GM19025 (cell line): Measurements from ENCODE around the gene TMEM271.

Source experiments
- ATAC-seq: cut with Tn5 transposase; IDR thresholded peaks from one replicate; pipeline ENCODE4 v1.9.1; 2021; ENCODE audit warnings: mild to moderate bottlenecking, low read depth, moderate library complexity; ENCODE audit not compliant: unreplicated experiment

Gene TMEM271

DNA sequence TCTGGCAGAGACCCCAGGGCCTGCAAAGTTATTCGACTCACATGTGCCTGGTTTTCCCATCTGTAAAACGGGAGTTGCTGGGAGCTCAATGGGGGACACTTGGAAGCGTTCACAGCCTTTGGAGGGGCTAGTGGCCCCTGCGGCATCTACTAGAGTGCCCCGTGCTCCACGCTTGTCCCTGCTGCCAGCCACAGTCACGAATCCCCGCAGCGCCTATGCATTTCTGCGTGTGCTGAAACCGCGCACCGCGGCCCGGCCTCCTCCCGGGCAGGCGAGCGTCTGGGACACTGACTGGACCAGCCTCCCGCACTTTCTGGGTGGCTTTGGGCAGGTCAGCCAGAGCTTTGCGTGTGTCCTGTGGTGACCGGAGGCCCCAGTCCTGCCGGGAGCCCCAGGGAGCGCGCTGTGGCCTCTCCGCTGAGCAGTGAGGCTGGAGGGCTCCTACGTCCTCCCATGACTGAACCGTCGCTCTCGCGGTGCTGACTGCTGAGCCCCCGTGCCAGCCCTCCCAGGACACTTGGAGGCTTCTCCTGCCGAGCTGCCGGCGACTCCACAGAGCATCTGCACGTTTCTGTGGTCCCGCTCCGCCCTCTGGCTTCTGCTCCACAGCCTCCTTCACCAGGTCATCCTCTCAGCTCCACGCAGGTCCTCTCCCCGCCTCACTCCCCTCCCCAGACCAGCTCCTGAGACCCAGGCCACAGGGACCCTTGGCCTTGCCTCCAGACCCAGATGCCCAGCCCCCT is 40.7 kb downstream of the TMEM271 start:
- no peak for ATAC-seq

DNA sequence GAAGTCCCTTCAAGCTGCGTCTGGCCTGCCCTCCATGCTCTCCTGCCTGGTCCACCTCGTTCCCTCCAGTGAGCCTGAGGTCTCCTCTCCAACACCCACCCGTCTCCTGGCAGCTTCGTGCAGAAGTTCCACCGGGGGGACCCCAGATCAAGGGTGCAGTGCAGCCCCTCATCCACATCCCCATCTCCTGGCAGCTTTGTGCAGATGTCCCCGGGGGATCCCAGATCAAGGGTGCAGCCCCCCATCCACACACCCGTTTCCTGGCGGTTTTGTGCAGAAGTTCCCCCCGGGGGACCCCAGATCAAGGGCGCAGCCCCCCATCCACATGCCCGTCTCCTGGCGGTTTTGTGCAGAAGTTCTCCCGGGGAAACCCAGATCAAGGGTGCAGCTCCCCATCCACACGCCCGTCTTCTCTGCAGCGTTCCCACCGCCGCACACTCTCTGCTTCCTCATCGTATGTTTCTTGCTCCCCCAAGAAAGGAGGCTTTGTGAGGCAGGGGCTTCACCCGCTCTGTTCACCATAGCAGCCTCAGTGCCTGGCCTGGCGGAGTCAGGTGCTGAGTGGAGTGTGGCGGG is 41.4 kb downstream of the TMEM271 start:
- ATAC-seq: no peak

DNA sequence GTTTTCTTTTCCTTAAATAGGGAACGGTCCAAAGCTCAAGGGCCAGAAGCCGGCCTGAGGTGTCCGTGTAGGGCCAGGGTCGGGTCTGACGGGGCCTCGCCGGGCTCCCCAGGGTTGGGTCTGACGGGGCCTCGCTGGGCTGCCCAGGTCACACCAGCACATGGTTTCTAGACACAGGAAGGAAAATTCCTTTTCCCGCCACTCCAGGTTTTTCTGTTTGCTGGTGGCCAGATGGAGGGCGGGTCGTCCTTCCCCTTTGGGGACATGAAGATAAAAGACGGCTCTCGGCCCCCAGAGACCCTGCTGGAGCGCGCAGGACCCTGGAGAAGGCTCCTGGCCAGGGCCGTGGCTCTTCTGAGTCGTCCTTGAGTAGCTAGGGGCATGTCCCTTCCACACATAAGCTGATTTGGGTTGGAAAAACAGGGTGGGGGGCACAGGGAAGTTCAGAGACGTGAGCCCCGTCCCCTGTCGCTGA is 42.0 kb downstream of the TMEM271 start:
- ATAC-seq: no peak

DNA sequence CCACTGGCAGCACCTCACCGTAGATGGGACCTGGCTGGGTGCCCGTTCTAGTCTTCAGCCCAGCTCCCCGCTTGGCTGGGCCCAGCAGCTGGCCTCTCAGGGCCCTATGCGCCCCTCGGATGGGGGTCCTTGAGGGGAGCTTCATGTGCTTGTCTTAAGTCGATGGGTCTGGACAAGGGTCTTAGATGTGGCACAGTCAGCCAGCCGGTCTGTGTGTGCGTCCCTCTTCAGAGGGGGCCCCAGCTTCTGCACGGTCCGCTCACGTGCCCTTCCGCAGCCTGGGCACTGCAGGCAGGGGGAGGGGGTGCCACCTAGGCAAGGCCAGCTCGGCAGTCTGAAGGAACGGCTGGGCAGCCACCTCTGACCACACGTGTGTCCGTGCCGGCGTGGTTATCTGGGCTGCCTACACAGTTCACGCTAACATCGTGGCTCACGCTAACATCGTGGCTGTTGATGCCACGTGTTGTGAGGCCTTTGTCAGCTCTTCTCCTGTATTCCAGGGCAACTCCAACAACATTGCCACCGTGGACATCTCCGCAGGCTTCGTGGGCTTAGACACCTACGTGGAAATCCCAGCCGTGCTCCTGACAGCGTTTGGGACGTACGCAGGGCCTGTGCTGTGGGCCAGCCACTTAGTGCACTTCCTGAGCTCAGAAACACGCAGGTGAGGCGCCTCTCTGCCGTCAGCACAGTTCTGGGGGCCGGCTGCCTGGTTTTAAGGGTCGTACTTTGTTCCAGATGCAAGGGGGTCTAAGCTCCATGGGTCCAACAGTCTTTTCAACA is 42.6 kb downstream of the TMEM271 start:
- ATAC-seq: no peak

DNA sequence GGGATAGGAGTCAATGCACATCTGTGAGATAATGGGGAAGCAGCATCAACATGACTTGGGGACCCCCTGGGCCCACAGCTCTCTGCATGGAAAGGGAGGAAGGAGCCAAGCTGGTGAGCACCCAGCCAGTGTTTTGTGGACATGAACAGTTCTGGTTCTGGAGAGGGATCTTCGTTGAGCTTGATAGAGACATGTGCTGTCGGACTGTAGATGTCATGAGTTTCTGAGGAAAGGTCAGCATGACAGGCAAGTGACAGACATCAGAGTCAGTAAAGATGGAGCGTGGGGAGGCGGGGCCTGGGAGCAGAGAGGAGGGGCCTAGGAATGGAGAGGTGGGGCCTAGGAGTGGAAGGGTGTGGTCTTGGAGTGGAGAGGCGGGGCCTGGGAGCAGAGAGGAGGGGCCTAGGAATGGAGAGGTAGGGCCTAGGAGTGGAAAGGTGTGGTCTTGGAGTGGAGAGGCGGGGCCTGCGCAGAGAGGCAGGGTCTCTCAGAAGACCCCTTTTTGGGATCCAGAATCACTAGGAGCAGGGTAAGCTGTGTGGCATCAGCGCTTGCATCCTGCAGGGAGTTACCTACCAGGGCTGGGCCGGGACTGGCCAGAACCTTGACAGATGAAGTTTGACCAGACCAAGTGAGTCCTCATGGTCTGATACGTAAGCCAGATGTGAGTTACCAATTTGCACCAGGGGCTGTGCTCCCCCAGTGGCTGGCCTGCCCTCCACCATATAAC is 43.3 kb downstream of the TMEM271 start:
- no peak for ATAC-seq

DNA sequence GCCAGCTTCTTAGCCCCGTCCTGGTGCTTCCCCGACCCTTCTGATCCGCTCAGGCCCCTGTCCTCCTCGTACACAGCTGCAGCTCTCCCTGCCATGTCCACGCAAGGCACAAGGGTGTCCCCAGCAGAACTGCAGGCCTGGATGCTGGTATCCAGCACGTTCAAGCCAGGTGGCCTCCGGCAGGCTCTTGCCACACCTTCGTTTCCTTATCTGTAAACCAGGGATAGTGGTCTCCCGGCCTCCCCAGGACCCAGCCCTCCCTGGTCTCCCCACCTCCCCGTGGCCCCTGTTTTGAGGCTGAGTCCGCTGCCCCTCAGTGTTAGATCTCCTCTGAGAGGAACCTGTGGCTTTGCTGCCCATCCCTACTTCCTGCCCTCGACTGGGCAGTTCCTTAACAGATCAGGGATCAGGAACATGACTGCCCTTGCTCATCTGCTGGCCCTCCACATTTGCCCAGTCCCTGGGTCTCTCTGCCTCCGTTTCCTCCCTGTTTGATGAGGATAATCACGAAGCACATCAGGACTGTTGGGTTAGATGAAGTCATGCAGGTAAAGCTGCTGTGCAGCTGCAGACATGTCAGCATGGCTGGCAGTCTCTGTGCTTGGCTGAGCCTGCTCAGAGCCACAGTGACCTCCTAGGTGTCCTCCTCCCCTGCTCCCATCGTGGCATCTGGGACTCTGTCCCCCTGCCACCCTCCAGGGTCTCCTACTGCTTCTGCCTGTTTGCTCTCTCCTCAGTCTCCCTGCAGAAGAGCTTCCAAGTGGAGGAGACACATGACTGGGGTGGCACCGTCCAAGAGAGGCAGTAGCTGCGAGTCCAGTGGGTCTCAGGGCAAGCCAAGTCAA is 44.2 kb downstream of the TMEM271 start:
- ATAC-seq: no peak

DNA sequence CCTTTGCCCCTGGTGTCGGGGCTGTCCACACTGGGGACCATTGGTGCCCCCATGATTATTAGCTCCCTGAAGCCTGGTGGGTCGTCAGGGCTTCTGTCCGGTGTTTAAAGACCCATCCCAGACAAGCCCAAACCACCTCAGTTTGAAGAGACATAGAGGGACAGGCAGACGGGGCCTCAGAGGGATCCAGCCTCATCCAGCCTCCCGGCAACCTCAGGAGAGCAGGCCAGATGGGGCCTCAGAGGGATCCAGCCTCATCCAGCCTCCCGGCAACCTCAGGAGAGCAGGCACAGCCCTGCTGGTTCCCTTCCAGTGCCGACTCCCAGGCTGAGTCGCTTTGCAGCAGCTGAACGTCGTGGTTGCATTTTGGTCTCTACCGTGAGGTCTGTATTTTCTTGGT is 45.0 kb downstream of the TMEM271 start:
- no peak for ATAC-seq

DNA sequence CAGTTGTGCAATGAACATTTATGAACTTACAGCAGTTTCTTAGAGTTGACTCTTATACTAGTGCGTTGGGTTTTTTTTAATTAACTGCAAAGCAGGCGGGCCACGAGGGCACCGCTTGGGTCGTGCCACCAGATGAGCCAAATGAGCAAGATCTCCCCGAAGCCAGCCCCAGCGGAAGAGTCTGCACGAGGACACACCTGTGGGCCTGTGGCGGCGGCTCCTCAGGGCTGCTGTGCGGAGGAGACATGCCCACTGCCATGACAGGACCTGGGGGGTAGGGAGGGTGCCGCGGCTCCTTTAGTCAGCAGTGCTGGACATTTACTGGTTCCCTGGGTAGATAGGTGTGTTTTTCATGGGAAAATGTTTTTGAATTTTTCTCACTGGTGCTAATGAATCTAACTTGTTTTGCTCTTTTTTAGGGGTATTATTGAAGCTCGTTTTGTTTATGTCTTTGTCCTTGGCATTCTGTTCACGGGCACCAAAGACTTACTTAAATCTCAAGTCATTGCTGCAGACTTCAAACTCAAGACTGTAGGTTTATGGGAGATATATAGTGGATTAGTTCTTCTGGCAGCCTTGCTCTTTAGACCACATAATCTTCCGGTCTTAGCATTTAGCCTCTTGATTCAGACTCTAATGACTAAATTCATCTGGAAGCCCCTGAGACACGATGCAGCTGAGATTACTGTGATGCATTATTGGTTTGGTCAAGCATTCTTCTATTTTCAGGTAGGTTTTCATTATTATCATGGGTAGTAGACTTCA is 45.9 kb downstream of the TMEM271 start:
- no peak for ATAC-seq

DNA sequence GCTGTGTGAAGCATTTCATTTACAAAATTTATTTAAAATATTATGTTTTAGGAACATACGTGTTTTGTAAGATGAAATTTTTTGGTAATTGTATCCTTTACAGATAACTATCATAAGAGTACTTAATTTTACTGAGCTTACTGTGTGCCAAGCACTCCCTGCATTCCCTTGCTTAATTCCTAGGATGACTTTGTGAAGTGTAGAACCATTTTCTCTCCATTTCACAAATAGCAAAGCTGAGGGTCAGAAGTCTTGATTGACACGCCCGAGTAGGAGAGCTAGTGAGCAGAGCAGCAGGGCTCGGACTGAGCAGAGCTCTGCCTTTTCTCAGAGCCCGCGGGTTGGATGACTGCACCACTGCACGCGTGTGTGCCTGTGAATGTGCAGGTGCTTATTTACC is 46.5 kb downstream of the TMEM271 start:
- ATAC-seq: no peak

DNA sequence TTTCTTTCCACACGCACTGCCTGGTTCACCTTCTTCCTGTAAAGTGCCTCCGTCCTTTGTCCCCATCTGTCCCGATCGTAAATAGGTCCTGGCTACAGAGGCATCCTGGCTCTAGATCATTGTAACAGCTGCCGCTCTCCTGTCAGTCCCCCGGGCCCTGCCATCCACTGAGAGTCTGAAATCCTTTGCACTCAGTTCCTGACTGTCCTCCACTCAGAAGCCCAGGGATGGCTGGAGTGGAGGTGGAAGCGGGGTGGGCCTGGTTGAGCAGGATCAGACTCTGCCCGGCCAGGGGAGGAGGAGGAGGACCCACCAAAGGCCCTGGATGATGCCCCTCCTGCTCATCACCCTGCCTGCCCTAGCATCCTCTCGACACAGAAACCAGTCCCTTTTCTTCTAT is 47.3 kb downstream of the TMEM271 start:
- ATAC-seq: no peak

DNA sequence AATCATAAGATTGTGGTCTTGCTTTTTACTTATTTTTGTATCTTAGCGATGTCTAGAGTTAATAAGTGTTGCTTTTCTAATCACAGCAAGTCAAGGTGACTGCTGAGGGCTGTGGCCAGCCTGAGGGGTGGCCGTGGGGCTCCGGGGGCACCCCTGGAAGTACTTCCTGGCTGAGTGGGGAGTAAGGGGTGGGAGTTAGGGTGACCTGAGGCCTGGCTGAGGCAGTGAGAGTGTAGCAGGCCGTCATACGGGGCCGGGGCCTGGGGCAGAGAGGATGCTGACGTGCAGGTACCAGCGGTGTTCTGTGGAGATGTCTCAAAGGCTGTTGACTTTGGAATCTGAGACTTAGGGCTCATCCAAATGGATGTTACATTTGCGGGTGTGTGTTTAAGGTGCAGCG is 47.8 kb downstream of the TMEM271 start:
- ATAC-seq: no peak

DNA sequence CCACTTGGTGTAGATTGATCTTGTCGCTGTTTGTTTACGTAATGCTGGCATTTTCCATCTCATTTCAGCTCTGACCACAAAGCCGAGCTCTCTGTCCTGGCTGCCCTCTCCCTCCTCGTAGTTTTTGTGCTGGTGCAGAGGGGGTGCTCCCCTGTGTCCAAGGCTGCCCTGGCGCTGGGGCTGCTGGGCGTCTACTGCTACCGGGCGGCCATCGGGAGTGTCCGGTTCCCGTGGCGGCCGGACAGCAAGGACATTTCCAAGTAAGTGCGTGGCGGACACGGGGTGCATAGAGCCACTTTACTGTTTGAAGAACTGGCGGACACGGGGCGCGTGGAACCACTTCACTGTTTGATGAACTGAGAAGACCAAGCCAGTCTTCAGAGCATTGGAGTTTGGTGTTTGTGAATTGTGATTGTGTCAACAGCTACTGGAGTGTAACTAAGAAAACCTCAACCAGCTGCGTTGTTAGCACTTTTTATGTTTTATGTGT is 49.1 kb downstream of the TMEM271 start:
- no peak for ATAC-seq

DNA sequence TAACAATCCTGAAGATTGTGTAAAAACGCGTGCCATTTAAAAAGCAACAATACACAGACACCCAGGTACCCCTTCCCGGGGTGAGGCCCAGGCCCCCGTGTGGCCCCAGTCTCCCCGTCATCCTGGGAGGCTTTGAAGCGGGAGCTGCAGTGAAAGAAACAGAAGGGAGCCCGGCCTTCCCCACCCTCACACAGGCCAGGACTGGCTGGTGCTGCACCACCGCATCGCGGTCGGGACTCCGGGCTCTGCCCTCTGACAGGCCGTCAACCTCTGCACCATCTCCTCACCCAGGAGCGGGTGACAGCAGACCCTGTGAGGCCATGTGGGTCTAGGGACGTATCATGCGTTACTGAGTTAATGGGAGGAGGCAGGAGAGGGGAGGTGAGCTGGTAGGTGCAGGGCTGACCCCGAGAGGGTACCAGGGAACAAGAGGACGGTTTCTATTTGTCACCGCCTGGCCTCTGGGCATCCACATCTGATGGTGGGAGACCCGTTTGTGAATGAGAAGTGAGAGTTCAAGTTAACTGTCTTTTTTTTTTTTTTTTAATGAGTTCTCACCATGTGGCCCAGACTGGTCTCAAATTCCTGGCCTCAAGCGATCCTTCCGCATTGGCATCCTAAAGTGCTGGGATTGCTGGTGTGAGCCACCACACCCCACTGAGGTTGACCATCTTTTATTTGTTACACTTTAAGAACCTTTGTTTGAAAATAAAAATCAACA is 49.7 kb downstream of the TMEM271 start:
- no peak for ATAC-seq

DNA sequence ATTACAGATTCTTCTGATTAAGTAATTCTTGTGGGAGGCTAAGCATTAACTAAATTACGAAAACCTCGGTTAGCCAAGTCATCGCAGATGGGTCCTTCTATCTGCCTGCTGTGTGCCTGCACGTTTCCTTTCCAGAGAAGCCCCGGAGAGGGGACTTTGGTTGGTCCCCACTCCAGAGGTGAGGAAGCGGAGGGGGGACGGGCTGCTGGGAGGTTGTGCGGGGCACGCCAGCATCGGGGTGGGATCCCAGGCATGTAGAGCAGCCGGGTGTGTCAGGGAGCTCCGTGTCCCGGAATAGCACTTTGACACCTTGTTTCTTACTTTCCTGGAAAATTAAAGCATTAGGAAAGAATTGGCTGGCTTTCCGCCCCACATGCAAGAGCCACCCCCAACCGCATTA is 50.4 kb downstream of the TMEM271 start:
- no peak for ATAC-seq

DNA sequence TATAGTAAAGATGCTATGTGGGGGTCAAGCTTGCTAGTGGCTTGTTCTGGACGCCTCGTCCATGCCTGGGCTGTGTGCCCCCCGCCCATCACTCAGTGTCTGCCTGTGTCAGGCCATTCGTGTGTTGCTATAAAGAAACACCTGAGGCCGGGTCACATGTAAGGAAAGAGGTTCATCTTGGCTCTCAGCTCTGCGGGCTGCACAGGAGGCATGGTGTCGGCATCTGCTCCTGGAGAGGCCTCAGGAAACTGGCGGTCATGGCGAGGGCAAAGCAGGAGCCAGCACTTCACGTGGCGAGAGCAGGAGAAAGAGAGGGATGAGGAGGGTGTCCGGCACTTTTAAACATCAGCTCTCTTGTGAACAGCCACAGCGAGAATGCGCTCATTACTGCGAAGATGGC is 51.9 kb downstream of the TMEM271 start:
- no peak for ATAC-seq
